SU-DHL-6 (cell line): ENCODE results near the gene CDH23.

ENCODE experiments used
- H2AFZ ChIP-seq: fragments of 200-600 bp; sonication (generic); 2 replicates; pipeline ENCODE4 v1.6.1; 2014; ENCODE audit warnings: low read depth, mild to moderate bottlenecking, moderate library complexity, mixed read lengths, antibody characterized with exemption, low read length; ENCODE audit not compliant: severe bottlenecking
- H3F3A ChIP-seq: fragments of 200-600 bp; shearing (Covaris generic); 2 replicates; pipeline ENCODE4 v1.6.0; 2016; ENCODE audit warnings: antibody characterized with exemption, mild to moderate bottlenecking; ENCODE audit not compliant: insufficient read depth
- H3K27ac ChIP-seq: fragments of 200-600 bp; sonication (generic); 2 replicates; pipeline ENCODE4 v1.5.1; 2016; ENCODE audit warnings: low read depth, mild to moderate bottlenecking, low read length, moderate library complexity, mixed read lengths
- H3K27me3 ChIP-seq: fragments of 200-600 bp; sonication (generic), shearing (Covaris generic); 2 replicates; pipeline ENCODE4 v1.6.0; 2014; ENCODE audit warnings: mild to moderate bottlenecking, low read length
- H3K36me3 ChIP-seq: fragments of 200-600 bp; sonication (generic); 2 replicates; pipeline ENCODE4 v1.6.1; 2014; ENCODE audit warnings: mild to moderate bottlenecking, low read length, mixed read lengths
- H3K4me2 ChIP-seq: fragments of 300-600, 200-600 bp; shearing (Covaris generic), sonication (generic); 2 replicates; pipeline ENCODE4 v1.6.0; 2014; ENCODE audit warnings: low read length, low read depth, mild to moderate bottlenecking; ENCODE audit not compliant: poor library complexity, severe bottlenecking
- H3K4me3 ChIP-seq: fragments of 200-600 bp; sonication (generic); 2 replicates; pipeline ENCODE4 v1.5.1; 2014; ENCODE audit warnings: antibody characterized with exemption, low read length, mild to moderate bottlenecking, mixed read lengths; ENCODE audit not compliant: insufficient read depth, poor library complexity, severe bottlenecking
- H3K79me2 ChIP-seq: fragments of 200-600 bp; sonication (generic); 2 replicates; pipeline ENCODE4 v1.6.1; 2014; ENCODE audit warnings: mild to moderate bottlenecking, low read length, moderate library complexity; ENCODE audit not compliant: insufficient read depth
- H3K9ac ChIP-seq: fragments of 200-600 bp; sonication (generic); 2 replicates; pipeline ENCODE4 v1.7.0; 2014; ENCODE audit warnings: mild to moderate bottlenecking, low read length
- H3K9me2 ChIP-seq: fragments of 200-600 bp; sonication (generic); replicated peaks from 2 replicates; pipeline ENCODE4 v1.6.1; 2014; ENCODE audit warnings: low read length; ENCODE audit not compliant: insufficient read depth
- H3K9me3 ChIP-seq: fragments of 200-600 bp; sonication (generic); 2 replicates; pipeline ENCODE4 v1.6.1; 2014; ENCODE audit warnings: low read length, mixed read lengths; ENCODE audit not compliant: insufficient read depth
- H4K20me1 ChIP-seq: fragments of 200-600 bp; sonication (generic); 2 replicates; pipeline ENCODE4 v1.6.1; 2014; ENCODE audit warnings: low read depth, mild to moderate bottlenecking, antibody characterized with exemption, low read length, moderate library complexity, mixed read lengths
- EZH2phosphoT487 ChIP-seq: fragments of 200-600 bp; sonication (generic), shearing (Covaris generic); conservative IDR thresholded peaks from 2 replicates; pipeline ENCODE4 v1.6.1; 2018; ENCODE audit warnings: mild to moderate bottlenecking, antibody characterized with exemption, low read length, moderate library complexity, mixed read lengths
- TF ChIP-seq, protein P1 (sequence below): fragments of 200-600 bp; sonication (generic); IDR thresholded peaks from one replicate; pipeline ENCODE4 v1.5.1; 2017; ENCODE audit warnings: antibody characterized with exemption, mild to moderate bottlenecking, low read length, moderate library complexity; ENCODE audit not compliant: insufficient read depth, poor library complexity, severe bottlenecking

The CDH23 gene

DNA sequence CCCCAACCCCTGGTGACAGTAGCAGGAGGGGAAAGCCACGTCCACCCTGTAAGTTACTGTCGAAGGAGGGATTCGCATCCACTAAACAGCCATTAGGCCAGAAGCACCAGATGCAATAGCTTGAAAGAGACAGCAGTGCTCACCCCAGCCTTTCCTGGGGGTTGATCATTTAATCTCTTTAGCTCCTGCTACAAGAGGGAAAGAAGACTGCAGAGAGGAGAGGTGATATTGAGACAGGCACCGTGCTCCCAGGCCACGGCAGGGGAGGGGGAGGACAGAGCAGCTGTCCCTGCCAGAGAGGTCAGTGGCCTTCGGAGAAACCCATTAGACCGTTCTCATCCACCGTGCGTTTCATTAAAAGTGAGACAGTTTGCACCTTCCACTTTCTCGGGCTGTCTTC is 148.3 kb downstream of the CDH23 start:
- Histone ChIP-seq H3K27me3 (no peaks in the 10 kb centered on the region), H3K4me2 (no peak overlapping the region), H3K79me2 (no peaks in the 10 kb centered on the region), H3K9me3 (no peaks in the 10 kb centered on the region; the same call in 1 of the 2 replicates), H3K9me2 (no peaks in the 10 kb centered on the region), H3K36me3 (no peaks in the 10 kb centered on the region), H3K27ac (no peak overlapping the region), H4K20me1 (no peaks in the 10 kb centered on the region), H3K9ac (no peak overlapping the region), H2AFZ (no peak overlapping the region), H3F3A (no peaks in the 10 kb centered on the region), H3K4me3 (no peak overlapping the region)
- TF ChIP-seq EZH2phosphoT487: no peak
- TF ChIP-seq, protein P1, sequence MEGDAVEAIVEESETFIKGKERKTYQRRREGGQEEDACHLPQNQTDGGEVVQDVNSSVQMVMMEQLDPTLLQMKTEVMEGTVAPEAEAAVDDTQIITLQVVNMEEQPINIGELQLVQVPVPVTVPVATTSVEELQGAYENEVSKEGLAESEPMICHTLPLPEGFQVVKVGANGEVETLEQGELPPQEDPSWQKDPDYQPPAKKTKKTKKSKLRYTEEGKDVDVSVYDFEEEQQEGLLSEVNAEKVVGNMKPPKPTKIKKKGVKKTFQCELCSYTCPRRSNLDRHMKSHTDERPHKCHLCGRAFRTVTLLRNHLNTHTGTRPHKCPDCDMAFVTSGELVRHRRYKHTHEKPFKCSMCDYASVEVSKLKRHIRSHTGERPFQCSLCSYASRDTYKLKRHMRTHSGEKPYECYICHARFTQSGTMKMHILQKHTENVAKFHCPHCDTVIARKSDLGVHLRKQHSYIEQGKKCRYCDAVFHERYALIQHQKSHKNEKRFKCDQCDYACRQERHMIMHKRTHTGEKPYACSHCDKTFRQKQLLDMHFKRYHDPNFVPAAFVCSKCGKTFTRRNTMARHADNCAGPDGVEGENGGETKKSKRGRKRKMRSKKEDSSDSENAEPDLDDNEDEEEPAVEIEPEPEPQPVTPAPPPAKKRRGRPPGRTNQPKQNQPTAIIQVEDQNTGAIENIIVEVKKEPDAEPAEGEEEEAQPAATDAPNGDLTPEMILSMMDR: no peak

- Histone ChIP-seq H4K20me1 (no peaks in the 10 kb centered on the region), H3K4me3 (no peak overlapping the region), H3K27me3 (no peaks in the 10 kb centered on the region), H3K4me2 (no peak overlapping the region), H3F3A (no peaks in the 10 kb centered on the region), H2AFZ (no peak overlapping the region), H3K27ac (no peak overlapping the region), H3K9ac (no peak overlapping the region), H3K9me3 (no peaks in the 10 kb centered on the region; the same call in 1 of the 2 replicates), H3K9me2 (no peaks in the 10 kb centered on the region), H3K36me3 (no peaks in the 10 kb centered on the region), H3K79me2 (no peaks in the 10 kb centered on the region)
- no peak for TF ChIP-seq EZH2phosphoT487
- TF ChIP-seq, protein P1: no peak
These were observed 149.5 kb downstream of the CDH23 start for GRCh38 chr10:71546220-71546619.

DNA sequence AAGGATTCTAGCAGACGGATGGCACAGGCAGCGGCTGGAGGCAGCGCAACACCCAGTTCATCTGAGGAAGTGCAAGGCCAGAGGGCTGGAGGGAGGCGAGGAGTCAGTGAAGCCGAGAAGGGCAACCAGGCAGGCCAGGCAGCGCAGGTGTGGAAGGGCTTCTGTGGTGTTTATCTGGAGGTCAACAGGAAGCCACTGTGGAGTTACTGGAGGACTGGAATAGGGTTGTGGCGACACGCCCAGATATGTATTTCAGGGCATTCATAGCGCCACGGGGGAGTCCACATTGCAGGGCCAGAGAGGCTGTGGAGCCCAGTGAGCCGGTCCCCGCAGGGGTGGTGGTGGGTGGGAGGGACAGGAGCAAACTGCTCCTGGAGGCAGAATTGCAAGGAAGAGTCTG is 150.6 kb downstream of the CDH23 start:
- Histone ChIP-seq H3K4me2 (no peak overlapping the region), H3K9ac (no peak overlapping the region), H3F3A (no peaks in the 10 kb centered on the region), H3K27ac (no peak overlapping the region), H3K36me3 (no peaks in the 10 kb centered on the region), H3K79me2 (no peaks in the 10 kb centered on the region), H2AFZ (no peak overlapping the region), H3K4me3 (no peak overlapping the region), H4K20me1 (no peaks in the 10 kb centered on the region), H3K27me3 (no peaks in the 10 kb centered on the region), H3K9me2 (no peaks in the 10 kb centered on the region), H3K9me3 (no peaks in the 10 kb centered on the region; the same call in 1 of the 2 replicates)
- TF ChIP-seq, protein P1: no peak
- no peak for TF ChIP-seq EZH2phosphoT487
